HFF-Myc (cell line): ENCODE measurements around the gene CADM2.

Source experiments
- DNase-seq: peaks from one replicate; pipeline ENCODE4 v3.0.0-alpha.2; 2011; ENCODE audit warnings: low read depth; ENCODE audit errors: extremely low read depth
- H3K4me3 ChIP-seq: replicated peaks from 2 replicates; pipeline ENCODE4 v1.5.1; 2011; ENCODE audit warnings: low read depth, mild to moderate bottlenecking, control low read depth, low read length
- TF ChIP-seq, protein P1 (sequence below): IDR thresholded peaks from 2 replicates; pipeline ENCODE4 v1.5.1; 2012; ENCODE audit warnings: mild to moderate bottlenecking, low read depth, low read length, control low read depth; ENCODE audit errors: missing control alignments

CADM2 gene

DNA sequence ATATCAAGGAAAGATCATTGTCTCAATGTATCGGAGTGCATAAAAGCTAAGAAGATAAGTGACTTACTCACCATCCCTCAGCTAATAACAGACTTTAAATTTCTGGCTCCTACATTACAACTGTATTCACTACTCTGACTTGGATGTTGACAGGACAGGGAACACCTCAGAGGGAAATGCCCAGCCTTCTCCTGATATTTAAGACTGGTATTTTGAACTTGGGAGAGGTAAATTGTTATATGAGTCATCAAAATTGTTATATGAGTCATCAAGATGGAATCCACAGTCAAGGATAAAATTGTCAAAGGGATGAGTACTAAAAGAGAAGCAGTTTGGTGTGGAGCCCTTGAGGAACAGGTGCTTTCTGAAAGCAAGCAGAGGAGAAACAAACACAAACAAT, 1070.8 kb downstream of the CADM2 start:
- TF ChIP-seq, protein P1, sequence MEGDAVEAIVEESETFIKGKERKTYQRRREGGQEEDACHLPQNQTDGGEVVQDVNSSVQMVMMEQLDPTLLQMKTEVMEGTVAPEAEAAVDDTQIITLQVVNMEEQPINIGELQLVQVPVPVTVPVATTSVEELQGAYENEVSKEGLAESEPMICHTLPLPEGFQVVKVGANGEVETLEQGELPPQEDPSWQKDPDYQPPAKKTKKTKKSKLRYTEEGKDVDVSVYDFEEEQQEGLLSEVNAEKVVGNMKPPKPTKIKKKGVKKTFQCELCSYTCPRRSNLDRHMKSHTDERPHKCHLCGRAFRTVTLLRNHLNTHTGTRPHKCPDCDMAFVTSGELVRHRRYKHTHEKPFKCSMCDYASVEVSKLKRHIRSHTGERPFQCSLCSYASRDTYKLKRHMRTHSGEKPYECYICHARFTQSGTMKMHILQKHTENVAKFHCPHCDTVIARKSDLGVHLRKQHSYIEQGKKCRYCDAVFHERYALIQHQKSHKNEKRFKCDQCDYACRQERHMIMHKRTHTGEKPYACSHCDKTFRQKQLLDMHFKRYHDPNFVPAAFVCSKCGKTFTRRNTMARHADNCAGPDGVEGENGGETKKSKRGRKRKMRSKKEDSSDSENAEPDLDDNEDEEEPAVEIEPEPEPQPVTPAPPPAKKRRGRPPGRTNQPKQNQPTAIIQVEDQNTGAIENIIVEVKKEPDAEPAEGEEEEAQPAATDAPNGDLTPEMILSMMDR = no peak
- no peak for DNase-seq
- no peak overlapping the region for H3K4me3 ChIP-seq

DNA sequence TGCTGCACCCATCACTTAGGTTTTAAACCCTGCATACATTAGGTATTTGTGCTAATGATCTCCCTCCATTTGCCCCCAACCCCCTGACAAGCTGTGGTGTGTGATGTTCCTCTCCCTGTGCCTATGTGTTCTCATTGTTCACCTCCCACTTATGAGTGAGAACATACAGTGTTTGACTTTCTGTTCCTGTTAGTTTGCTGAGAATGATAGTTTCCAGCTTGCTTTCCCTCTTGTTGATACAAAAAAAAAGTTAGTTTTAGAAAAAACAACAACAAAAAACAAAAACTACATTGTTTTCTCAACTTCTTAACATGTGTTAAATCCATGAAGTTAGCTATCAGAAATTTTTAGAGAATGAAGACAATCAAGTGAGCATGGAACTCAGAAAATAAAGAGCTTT, 1079.1 kb downstream of the CADM2 start:
- TF ChIP-seq, protein P1 = no peak
- no peak for DNase-seq
- no peak overlapping the region for H3K4me3 ChIP-seq

DNA sequence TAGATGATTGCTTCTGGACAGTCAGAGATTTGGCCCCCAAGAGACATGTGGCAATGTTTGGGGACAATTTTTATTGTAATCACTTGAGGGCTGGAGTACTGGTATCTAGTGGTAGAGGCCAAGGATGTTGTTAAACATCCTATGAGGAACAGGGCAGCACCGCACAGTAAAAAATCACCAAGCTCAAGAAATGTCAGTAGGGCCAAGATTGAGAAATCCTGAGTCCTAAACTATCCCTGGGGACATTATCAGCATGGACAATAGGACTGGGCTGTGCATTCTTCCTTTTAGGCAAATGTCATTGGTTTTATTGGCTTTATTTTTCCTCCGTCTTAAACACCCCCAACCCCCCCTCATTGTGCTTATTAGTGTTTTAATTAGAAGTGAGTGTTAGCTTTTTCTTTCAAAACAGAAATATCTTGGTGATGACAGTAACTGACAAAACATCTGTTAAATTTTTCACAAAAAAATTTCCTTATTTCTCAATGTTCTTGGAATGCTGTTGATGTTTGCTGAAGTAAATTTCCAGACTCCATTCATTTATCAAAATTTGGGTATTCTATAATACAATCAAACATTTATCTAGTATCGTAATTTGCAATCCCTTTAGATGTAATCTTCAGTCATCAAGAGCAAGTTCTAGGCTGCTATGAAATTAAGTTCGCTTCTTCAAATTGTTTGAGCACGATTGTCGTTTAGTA, 1087.8 kb downstream of the CADM2 start:
- TF ChIP-seq, protein P1 = no peak
- no peak overlapping the region for H3K4me3 ChIP-seq
- DNase-seq = no peak

DNA sequence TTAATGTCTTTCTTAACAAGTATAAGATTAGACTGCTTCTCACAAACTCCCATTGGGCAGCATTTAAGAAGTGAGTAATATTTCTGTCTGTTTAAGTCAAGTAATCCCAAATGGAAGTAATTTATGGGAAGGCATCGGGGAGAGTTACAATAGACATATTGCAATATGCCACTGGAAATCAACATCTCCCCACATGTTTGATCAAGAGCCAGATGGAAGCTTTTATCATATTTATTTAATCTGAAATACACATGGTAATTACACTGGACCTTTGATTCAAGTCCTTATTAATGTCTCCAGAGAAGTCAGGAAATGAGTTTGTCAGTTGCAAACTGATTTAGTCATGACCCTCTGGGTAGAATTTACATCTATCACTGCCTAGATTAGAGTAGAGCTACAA, 1088.4 kb downstream of the CADM2 start:
- no peak overlapping the region for H3K4me3 ChIP-seq
- no peak for DNase-seq
- TF ChIP-seq, protein P1 = no peak

DNA sequence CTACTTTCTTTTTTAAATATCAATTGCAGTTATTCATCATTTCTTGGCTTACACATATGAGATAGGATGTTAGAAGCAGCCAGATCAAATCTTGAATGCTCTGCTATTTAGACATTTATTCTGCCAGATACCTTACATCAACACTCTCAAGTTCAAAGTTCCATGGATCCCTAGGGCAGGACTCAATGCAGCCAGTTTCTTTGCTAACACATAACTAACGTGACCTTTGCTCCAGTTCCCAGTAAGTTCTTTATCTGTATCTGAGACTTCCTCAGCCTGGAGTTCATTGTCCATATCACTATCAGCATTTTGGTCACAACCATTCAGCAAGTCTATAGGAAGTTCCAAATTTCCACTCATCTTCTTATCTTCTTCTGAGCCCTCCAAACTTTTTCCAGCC, 1092.3 kb downstream of the CADM2 start:
- no peak for DNase-seq
- TF ChIP-seq, protein P1 = no peak
- H3K4me3 ChIP-seq = no peak overlapping the region

DNA sequence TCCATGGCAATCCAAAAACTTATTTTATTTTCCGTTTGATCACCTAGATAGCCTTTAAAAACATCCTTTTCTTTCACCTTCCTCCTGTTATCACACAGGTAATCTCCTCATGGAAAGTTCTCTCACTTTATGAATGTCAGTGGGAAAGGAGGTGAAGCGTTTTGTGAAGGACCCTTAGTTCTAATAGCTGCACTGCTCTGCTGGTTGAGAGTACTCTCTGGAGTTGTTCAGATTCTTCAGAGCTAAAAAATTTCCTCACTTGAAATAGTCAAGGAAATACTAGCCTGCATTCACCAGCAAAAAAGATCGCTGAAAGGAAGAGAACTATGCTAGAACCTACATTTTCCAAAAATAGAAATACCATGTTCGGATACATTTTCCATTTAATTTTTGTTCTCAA, 1097.2 kb downstream of the CADM2 start:
- TF ChIP-seq, protein P1 = no peak
- no peak overlapping the region for H3K4me3 ChIP-seq
- DNase-seq = no peak

DNA sequence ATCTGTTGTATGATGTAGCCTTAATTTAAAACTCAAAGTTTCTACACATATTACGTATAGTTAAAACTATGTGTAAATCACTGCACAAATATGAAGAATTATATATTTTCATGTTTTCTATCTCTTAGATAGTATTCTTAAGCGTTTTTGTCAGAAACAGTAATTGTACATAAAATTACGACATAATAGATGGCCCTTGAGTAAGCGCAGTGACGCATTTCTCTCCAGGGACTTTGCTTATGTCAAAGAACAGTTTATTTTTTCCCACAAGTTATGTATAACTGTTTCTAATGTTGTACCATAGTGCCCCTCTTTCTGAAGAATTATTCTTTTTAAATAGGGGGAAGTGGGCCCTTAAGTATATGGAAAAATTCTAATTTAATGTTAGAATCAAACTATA, 1098.2 kb downstream of the CADM2 start:
- H3K4me3 ChIP-seq = no peak overlapping the region
- DNase-seq = no peak
- TF ChIP-seq, protein P1 = no peak
